ENCODE measurements around the gene SREBF1. TPM values are rescaled to one million over a fixed set of nuclear protein-coding genes. Genes with fewer than 3 reads are reported as not detected.

SREBF1 gene
- total and polyA plus RNA-seq, 2 experiments from 2014 or later: 19.2 to 36.2 TPM

- Histone ChIP-seq H3K9me3 (ENCODE audit: low read depth) (no peaks in the 10 kb centered on the region), H3K9ac (0 out of 2 replicates have a peak overlapping the region, but pooled peaks have one; percentile 19), H3K36me3 (ENCODE audit: low read depth) (no peaks in the 10 kb centered on the region), H3K27ac (no peak overlapping the region), H3K27me3 (replicated peaks; ENCODE audit: insufficient read depth) (no peaks in the 10 kb centered on the region), H4K20me1 (ENCODE audit: insufficient read depth) (no peaks in the 10 kb centered on the region), H3K4me1 (ENCODE audit: insufficient read depth) (peaks cover 9% of the 10 kb centered on the region; the same call in 1 of the 2 replicates), H3F3A (ENCODE audit: insufficient read depth) (no peaks in the 10 kb centered on the region; the same call in 1 of the 2 replicates), H2AFZ (no peak overlapping the region), H3K4me2 (ENCODE audit: unreplicated experiment) (peak overlapping the region; percentile 84), H3K9me2 (ENCODE audit: insufficient read depth) (no peaks in the 10 kb centered on the region), H3K79me2 (ENCODE audit: insufficient read depth) (peaks cover 41% of the 10 kb centered on the region), H3K4me3 (peak overlapping the region; percentile 68)
- 1 to 3% methylated on average over 32 to 44 of the region's 75 CpGs for WGBS, 2 experiments (ENCODE audit: low coverage in 1 of 2, low lambda C conversion rate in 2 of 2, missing lambda C conversion rate in 2 of 2)
- TF ChIP-seq EZH2 (IDR thresholded peaks at IDR 0.05; ENCODE audit: insufficient read depth, poor library complexity, severe bottlenecking) (no peak), EZH2phosphoT487 (IDR thresholded peaks at IDR 0.05; ENCODE audit: insufficient read depth, low read depth) (no peak)
- DNase-seq: peak; percentile 64
- in situ Hi-C loops (cut with MboI): no loop called here
Observed at GRCh38 chr17:17783116-17783824, 53.5 kb downstream of the SREBF1 start.

- Histone ChIP-seq H3K9me3 (ENCODE audit: low read depth) (no peaks in the 10 kb centered on the region), H3K4me1 (ENCODE audit: insufficient read depth) (peaks cover 9% of the 10 kb centered on the region; the same call in 1 of the 2 replicates), H3K9ac (0 out of 2 replicates have a peak overlapping the region, but pooled peaks have one; percentile 19), H3K27me3 (replicated peaks; ENCODE audit: insufficient read depth) (no peaks in the 10 kb centered on the region), H3K9me2 (ENCODE audit: insufficient read depth) (no peaks in the 10 kb centered on the region), H3K4me3 (peak overlapping the region; percentile 68), H3K4me2 (ENCODE audit: unreplicated experiment) (peak overlapping the region; percentile 84), H3K36me3 (ENCODE audit: low read depth) (no peaks in the 10 kb centered on the region), H3F3A (ENCODE audit: insufficient read depth) (no peaks in the 10 kb centered on the region; the same call in 1 of the 2 replicates), H3K79me2 (ENCODE audit: insufficient read depth) (peaks cover 40% of the 10 kb centered on the region), H2AFZ (no peak overlapping the region), H3K27ac (no peak overlapping the region), H4K20me1 (ENCODE audit: insufficient read depth) (no peaks in the 10 kb centered on the region)
- in situ Hi-C loops (cut with MboI): no loop called here
- TF ChIP-seq EZH2 (IDR thresholded peaks at IDR 0.05; ENCODE audit: insufficient read depth, poor library complexity, severe bottlenecking) (no peak), EZH2phosphoT487 (IDR thresholded peaks at IDR 0.05; ENCODE audit: insufficient read depth, low read depth) (no peak)
- peak; percentile 32 for DNase-seq
- 1 to 2% methylated on average over 21 to 56 of the region's 57 CpGs for WGBS, 2 experiments (ENCODE audit: low coverage in 1 of 2, low lambda C conversion rate in 2 of 2, missing lambda C conversion rate in 2 of 2)
Observed at GRCh38 chr17:17782523-17783115, 54.2 kb downstream of the SREBF1 start.

- no peaks in the 10 kb centered on the region for H3K9me3 ChIP-seq (ENCODE audit: low read depth)
- H3K27me3 ChIP-seq (replicated peaks; ENCODE audit: insufficient read depth): no peaks in the 10 kb centered on the region
- DNase-seq: peak; percentile 69
- H3K79me2 ChIP-seq (ENCODE audit: insufficient read depth): peaks cover 34% of the 10 kb centered on the region
- H3K4me2 ChIP-seq (ENCODE audit: unreplicated experiment): peak overlapping the region; percentile 84
- H3K9me2 ChIP-seq (ENCODE audit: insufficient read depth): no peaks in the 10 kb centered on the region
- in situ Hi-C loops (cut with MboI): no loop called here
- no peak for TF ChIP-seq EZH2 (IDR thresholded peaks at IDR 0.05; ENCODE audit: insufficient read depth, poor library complexity, severe bottlenecking)
- TF ChIP-seq EZH2phosphoT487 (IDR thresholded peaks at IDR 0.05; ENCODE audit: insufficient read depth, low read depth): no peak
- H3K4me3 ChIP-seq: peak overlapping the region; percentile 68
- H3K27ac ChIP-seq: no peak overlapping the region
- H3K9ac ChIP-seq: peak overlapping the region; percentile 8; the same call in 1 of the 2 replicates
- H3K36me3 ChIP-seq (ENCODE audit: low read depth): no peaks in the 10 kb centered on the region
- H3F3A ChIP-seq (ENCODE audit: insufficient read depth): no peaks in the 10 kb centered on the region; the same call in 1 of the 2 replicates
- H4K20me1 ChIP-seq (ENCODE audit: insufficient read depth): no peaks in the 10 kb centered on the region
- 5 to 8% methylated on average over 36 to 84 of the region's 88 CpGs for WGBS, 2 experiments (ENCODE audit: low coverage in 1 of 2, low lambda C conversion rate in 2 of 2, missing lambda C conversion rate in 2 of 2)
- peaks cover 9% of the 10 kb centered on the region; the same call in 1 of the 2 replicates for H3K4me1 ChIP-seq (ENCODE audit: insufficient read depth)
- H2AFZ ChIP-seq: no peak overlapping the region
Observed at GRCh38 chr17:17781591-17782496, 54.9 kb downstream of the SREBF1 start.

Data from GM23248 (cell line).